NOMO-1 treated with DMSO at 0.1 percent for 48 hours (cell line): ENCODE results near the gene INPP5A.

Experiments
- DNase-seq: peaks from one replicate; lab custom pipeline; 2025; ENCODE audit not compliant: unreplicated experiment; lab: John Stamatoyannopoulos, UW

Gene INPP5A

GRCh38 chr10:132578287-132578951 is 40.8 kb downstream of the INPP5A start:
- DNase-seq: no peak

- DNase-seq: no peak
Measured at GRCh38 chr10:132579027-132579859, 41.7 kb downstream of the INPP5A start.

GRCh38 chr10:132580143-132580542 is 42.6 kb downstream of the INPP5A start:
- DNase-seq: no peak

- no peak for DNase-seq
Measured at GRCh38 chr10:132580617-132581016, 43.0 kb downstream of the INPP5A start.

GRCh38 chr10:132582137-132582536 is 44.5 kb downstream of the INPP5A start:
- no peak for DNase-seq

- DNase-seq: no peak
Measured at GRCh38 chr10:132582771-132583170, 45.2 kb downstream of the INPP5A start.

- no peak for DNase-seq
Measured at GRCh38 chr10:132583456-132583855, 45.9 kb downstream of the INPP5A start.

GRCh38 chr10:132584081-132584480 is 46.5 kb downstream of the INPP5A start:
- no peak for DNase-seq

- no peak for DNase-seq
Measured at GRCh38 chr10:132585732-132586722, 48.4 kb downstream of the INPP5A start.

GRCh38 chr10:132586739-132587138 is 49.2 kb downstream of the INPP5A start:
- no peak for DNase-seq

- DNase-seq: no peak
Measured at GRCh38 chr10:132587175-132587574, 49.6 kb downstream of the INPP5A start.

- peak; percentile 98 for DNase-seq
Measured at GRCh38 chr10:132588301-132589013, 50.9 kb downstream of the INPP5A start.

GRCh38 chr10:132589015-132589414 is 51.4 kb downstream of the INPP5A start:
- no peak for DNase-seq

GRCh38 chr10:132589681-132590080 is 52.1 kb downstream of the INPP5A start:
- no peak for DNase-seq

GRCh38 chr10:132590094-132590751 is 52.6 kb downstream of the INPP5A start:
- no peak for DNase-seq

- no peak for DNase-seq
Measured at GRCh38 chr10:132590752-132591121, 53.1 kb downstream of the INPP5A start.

GRCh38 chr10:132591166-132591971 is 53.8 kb downstream of the INPP5A start:
- no peak for DNase-seq

GRCh38 chr10:132592790-132593383 is 55.3 kb downstream of the INPP5A start:
- no peak for DNase-seq

GRCh38 chr10:132593389-132593788 is 55.8 kb downstream of the INPP5A start:
- DNase-seq: peak; percentile 47
